Testis (tissue), 2 donors: ENCODE measurements around the gene COL26A1.

ENCODE experiments used
- CTCF ChIP-seq, 3 experiments: fragments of 450-650 bp in 2 of 3; fragments of 200-600 bp in 1 of 3; sonication (generic) in 1 of 3; IDR thresholded peaks; one replicate each; pipeline ENCODE4 v1.5.1; 2016 to 2019; ENCODE audit warnings: antibody characterized with exemption in 3 of 3, mild to moderate bottlenecking in 2 of 3, moderate library complexity in 1 of 3
- POLR2A ChIP-seq: fragments of 450-650 bp; IDR thresholded peaks from one replicate; pipeline ENCODE4 v1.6.1; 2017; ENCODE audit warnings: antibody characterized with exemption, mild to moderate bottlenecking, moderate library complexity

DNA sequence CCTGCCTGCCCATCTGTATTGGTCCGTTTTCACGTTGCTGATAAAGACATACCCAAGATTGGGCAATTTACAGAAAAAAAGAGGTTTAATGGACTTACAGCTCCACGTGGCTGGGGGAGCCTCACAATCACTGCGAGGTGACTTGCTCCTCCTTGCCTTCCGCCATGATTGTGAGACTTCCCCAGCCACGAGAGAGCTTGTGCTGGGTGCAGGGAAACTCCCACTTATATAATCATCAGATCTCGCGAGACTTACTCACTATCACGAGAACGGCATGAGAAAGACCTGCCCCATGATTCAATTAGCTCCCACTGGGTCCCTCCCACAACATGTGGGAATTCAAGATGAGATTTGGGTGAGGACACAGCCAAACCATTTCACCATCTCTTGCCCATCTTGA, 154.6 kb downstream of the COL26A1 start:
- TF ChIP-seq POLR2A (no peak), CTCF (IDR thresholded peaks at IDR 0.05) (no peak)
